Astrocyte of the cerebellum (primary cell): ENCODE data around the gene MRAS.
"Not testable (repeated sequence)": the region's sequence is repeated elsewhere in the genome, so short reads cannot be mapped to it uniquely, and the experiment has no call there.

Experiments used
- DNase-seq: peaks from one replicate; pipeline ENCODE4 v3.0.0-alpha.2; 2011; ENCODE audit warnings: low read depth
- H3K4me3 ChIP-seq: 2 replicates; pipeline ENCODE4 v1.5.1; 2011; ENCODE audit warnings: mild to moderate bottlenecking, low read depth, low read length, moderate library complexity
- CTCF ChIP-seq: IDR thresholded peaks from 2 replicates; pipeline ENCODE4 v1.5.1; 2012; ENCODE audit warnings: low read length, low read depth, moderate library complexity, mild to moderate bottlenecking; ENCODE audit errors: missing control alignments
- in situ Hi-C: cut with HindIII; loops from 2 replicates; pipeline ENCODE4 v1.10.0; 2017; ENCODE audit warnings: low sequenced_read_pairs

Gene MRAS

GRCh38 chr3:138405486-138405885 lies 57.1 kb downstream of the MRAS start:
- in situ Hi-C loops: no loop called here
- no peak for DNase-seq
- H3K4me3 ChIP-seq: no peak overlapping the region
- TF ChIP-seq CTCF: no peak

GRCh38 chr3:138406606-138407005 lies 58.2 kb downstream of the MRAS start:
- TF ChIP-seq CTCF: no peak
- in situ Hi-C loops: no loop called here
- H3K4me3 ChIP-seq: no peak overlapping the region
- no peak for DNase-seq

- no peak for DNase-seq
- TF ChIP-seq CTCF: no peak
- in situ Hi-C loops: no loop called here
- H3K4me3 ChIP-seq: no peak overlapping the region
These were observed 59.0 kb downstream of the MRAS start for GRCh38 chr3:138407236-138407907.

GRCh38 chr3:138408751-138409570 lies 60.6 kb downstream of the MRAS start:
- in situ Hi-C loops: no loop called here
- no peak for TF ChIP-seq CTCF
- DNase-seq: no peak
- no peak overlapping the region for H3K4me3 ChIP-seq

GRCh38 chr3:138412821-138413551 lies 64.6 kb downstream of the MRAS start:
- no peak for TF ChIP-seq CTCF
- no peak overlapping the region for H3K4me3 ChIP-seq
- in situ Hi-C loops: no loop called here
- DNase-seq: no peak

GRCh38 chr3:138416236-138416635 lies 67.9 kb downstream of the MRAS start:
- H3K4me3 ChIP-seq, DNase-seq, in situ Hi-C loops: not testable (repeated sequence)

GRCh38 chr3:138417559-138417982 lies 69.2 kb downstream of the MRAS start:
- H3K4me3 ChIP-seq: no peak overlapping the region
- DNase-seq: peak; percentile 76
- peak; percentile 99 for TF ChIP-seq CTCF
- in situ Hi-C loops: no loop called here
